ENCODE measurements around the gene A1CF. TPM values are rescaled to one million over a fixed set of nuclear protein-coding genes. Genes with fewer than 3 reads are reported as not detected.
"Not testable (repeated sequence)": the region's sequence is repeated elsewhere in the genome, so short reads cannot be mapped to it uniquely, and the experiment has no call there.

Gene A1CF
- total RNA-seq, 4 donors from 2014 or later: 0.04 TPM; not detected in 3

- TF ChIP-seq POLR2A (IDR thresholded peaks at IDR 0.05) (no peak), CTCF (IDR thresholded peaks at IDR 0.05) (no peak), EP300 (IDR thresholded peaks at IDR 0.05) (no peak), POLR2AphosphoS5 (IDR thresholded peaks at IDR 0.05) (no peak)
- ATAC-seq: no peak
These were observed 1.1 kb downstream of the A1CF start for GRCh38 chr10:50884302-50884701.

GRCh38 chr10:50883629-50884028 lies 1.8 kb downstream of the A1CF start:
- no peak overlapping the region for H3K27ac ChIP-seq
- no peaks in the 10 kb centered on the region for H3K9me3 ChIP-seq
- no peaks in the 10 kb centered on the region for H3K27me3 ChIP-seq
- no peak overlapping the region for H3K4me3 ChIP-seq
- no peaks in the 10 kb centered on the region for H3K36me3 ChIP-seq
- H3K4me1 ChIP-seq: no peaks in the 10 kb centered on the region
- ATAC-seq: no peak
- TF ChIP-seq POLR2AphosphoS5 (IDR thresholded peaks at IDR 0.05): no peak
- WGBS, 2 donors (ENCODE audit: low coverage in 1 of 2): 34 to 65% methylated on average over 4 to 5 of the region's 5 CpGs

More at GRCh38 chr10:50884302-50884701, 1.1 kb downstream of the A1CF start:
- 54 to 55% methylated on average over 3 of the region's 3 CpGs for WGBS, 2 donors (ENCODE audit: low coverage in 1 of 2)
- Histone ChIP-seq H3K9me3 (no peaks in the 10 kb centered on the region), H3K4me1 (no peaks in the 10 kb centered on the region), H3K27me3 (no peaks in the 10 kb centered on the region), H3K27ac (no peak overlapping the region), H3K4me3 (no peak overlapping the region), H3K36me3 (no peaks in the 10 kb centered on the region)

GRCh38 chr10:50882540-50882983 lies 2.9 kb downstream of the A1CF start:
- no peaks in the 10 kb centered on the region for H3K4me1 ChIP-seq
- WGBS, 2 donors (ENCODE audit: low coverage in 1 of 2): 58 to 83% methylated on average over 2 of the region's 2 CpGs
- H3K4me3 ChIP-seq: no peak overlapping the region
- H3K9me3 ChIP-seq: no peaks in the 10 kb centered on the region
- TF ChIP-seq POLR2AphosphoS5 (IDR thresholded peaks at IDR 0.05) (no peak), CTCF (IDR thresholded peaks at IDR 0.05) (no peak), POLR2A (IDR thresholded peaks at IDR 0.05) (no peak), EP300 (IDR thresholded peaks at IDR 0.05) (no peak)
- no peak for ATAC-seq
- no peaks in the 10 kb centered on the region for H3K27me3 ChIP-seq
- H3K36me3 ChIP-seq: no peaks in the 10 kb centered on the region
- no peak overlapping the region for H3K27ac ChIP-seq

GRCh38 chr10:50881046-50881445 lies 4.4 kb downstream of the A1CF start:
- not testable (repeated sequence) for H3K36me3 ChIP-seq, H3K4me1 ChIP-seq, H3K27ac ChIP-seq, H3K4me3 ChIP-seq, H3K27me3 ChIP-seq, ATAC-seq, H3K9me3 ChIP-seq
- WGBS, 2 donors (ENCODE audit: low coverage in 1 of 2): 63 to 90% methylated on average over 1 to 10 of the region's 10 CpGs

- Histone ChIP-seq H3K27me3 (no peaks in the 10 kb centered on the region), H3K4me3 (no peak overlapping the region), H3K9me3 (no peaks in the 10 kb centered on the region), H3K27ac (no peak overlapping the region), H3K4me1 (no peaks in the 10 kb centered on the region), H3K36me3 (no peaks in the 10 kb centered on the region)
- TF ChIP-seq POLR2A (IDR thresholded peaks at IDR 0.05): no peak
- TF ChIP-seq CTCF (IDR thresholded peaks at IDR 0.05): no peak
- no peak for TF ChIP-seq EP300 (IDR thresholded peaks at IDR 0.05)
- TF ChIP-seq POLR2AphosphoS5 (IDR thresholded peaks at IDR 0.05): no peak
- ATAC-seq: no peak
- 82 to 100% methylated on average over 2 of the region's 2 CpGs for WGBS, 2 donors (ENCODE audit: low coverage in 1 of 2)
These were observed 9.0 kb downstream of the A1CF start for GRCh38 chr10:50876429-50876828.

- H3K9me3 ChIP-seq: no peaks in the 10 kb centered on the region
- no peaks in the 10 kb centered on the region for H3K36me3 ChIP-seq
- no peaks in the 10 kb centered on the region for H3K4me1 ChIP-seq
- no peak overlapping the region for H3K27ac ChIP-seq
- 49 to 78% methylated on average over 4 of the region's 5 CpGs for WGBS, 2 donors (ENCODE audit: low coverage in 1 of 2)
- H3K4me3 ChIP-seq: no peak overlapping the region
- ATAC-seq: no peak
- TF ChIP-seq POLR2A (IDR thresholded peaks at IDR 0.05): no peak
- TF ChIP-seq POLR2AphosphoS5 (IDR thresholded peaks at IDR 0.05): no peak
- TF ChIP-seq EP300 (IDR thresholded peaks at IDR 0.05): no peak
- TF ChIP-seq CTCF (IDR thresholded peaks at IDR 0.05): no peak
- H3K27me3 ChIP-seq: no peaks in the 10 kb centered on the region
These were observed 10.7 kb downstream of the A1CF start for GRCh38 chr10:50874723-50875122.
